WTC11 (cell line): ENCODE results near the gene CORO1A. TPM values are rescaled to one million over a fixed set of nuclear protein-coding genes. Genes with fewer than 3 reads are reported as not detected.

Source experiments
- ATAC-seq: fragments of 200-7000 bp; cut with Tn5 transposase; 2 replicates; pipeline ENCODE4 v1.10.0; 2021; ENCODE audit warnings: mild to moderate bottlenecking, moderate library complexity
- CTCF ChIA-PET: fragments of 300-600 bp; sonication (Branson Sonifier 250); formaldehyde crosslinking; loops from one replicate; lab custom pipeline; 2021; ENCODE audit warnings: antibody characterized with exemption; lab: Charles Lee
- POLR2A ChIA-PET: fragments of 350-600 bp; sonication (Branson Sonifier 250); formaldehyde crosslinking; loops from one replicate; lab custom pipeline; 2021; ENCODE audit warnings: antibody characterized with exemption; lab: Charles Lee
- DNase-seq: peaks from one replicate; pipeline ENCODE4 v3.0.0; 2021; ENCODE audit warnings: low spot score
- H3K27ac Mint-ChIP-seq: 2 replicates; pipeline ENCODE4 v1.8.0; 2021; ENCODE audit warnings: mixed read lengths
- H3K27me3 Mint-ChIP-seq: 2 replicates; pipeline ENCODE4 v1.8.0; 2021; ENCODE audit warnings: low read depth, mild to moderate bottlenecking, moderate library complexity, mixed read lengths
- H3K36me3 Mint-ChIP-seq: 2 replicates; pipeline ENCODE4 v1.8.0; 2021; ENCODE audit warnings: mixed read lengths
- H3K4me1 Mint-ChIP-seq: 2 replicates; pipeline ENCODE4 v1.8.0; 2022; ENCODE audit warnings: mixed read lengths
- H3K4me3 Mint-ChIP-seq: 2 replicates; pipeline ENCODE4 v1.8.0; 2021; ENCODE audit warnings: mild to moderate bottlenecking, moderate library complexity, mixed read lengths
- H3K9me3 Mint-ChIP-seq: 2 replicates; pipeline ENCODE4 v1.8.0; 2021; ENCODE audit warnings: mixed read lengths
- CBFB ChIP-seq: sonication (generic); formaldehyde crosslinking; IDR thresholded peaks from 2 replicates; pipeline ENCODE4 v1.8.1; 2022; ENCODE audit warnings: mild to moderate bottlenecking, low read depth, missing genetic modification reagents
- CREB1 ChIP-seq: sonication (generic); formaldehyde crosslinking; IDR thresholded peaks from 2 replicates; pipeline ENCODE4 v1.8.0; 2023; ENCODE audit warnings: mild to moderate bottlenecking, missing genetic modification reagents
- CREM ChIP-seq: sonication (generic); formaldehyde crosslinking; IDR thresholded peaks from 2 replicates; pipeline ENCODE4 v1.8.1; 2022; ENCODE audit warnings: mild to moderate bottlenecking, missing genetic modification reagents, moderate library complexity
- EMX1 ChIP-seq: fragments of 250-450 bp; sonication (Bioruptor Pico); IDR thresholded peaks from 2 replicates; pipeline ENCODE4 v1.8.0; 2021; ENCODE audit warnings: mild to moderate bottlenecking
- ETV6 ChIP-seq: sonication (generic); formaldehyde crosslinking; IDR thresholded peaks from 2 replicates; pipeline ENCODE4 v1.8.1; 2022; ENCODE audit warnings: mild to moderate bottlenecking, missing genetic modification reagents
- GABPB1 ChIP-seq: sonication (generic); formaldehyde crosslinking; IDR thresholded peaks from 2 replicates; pipeline ENCODE4 v1.8.1; 2023; ENCODE audit warnings: mild to moderate bottlenecking, missing genetic modification reagents
- GRHL2 ChIP-seq: fragments of 250-450 bp; sonication (Bioruptor Pico); IDR thresholded peaks from 2 replicates; pipeline ENCODE4 v1.8.0; 2022; ENCODE audit warnings: mild to moderate bottlenecking, moderate library complexity; ENCODE audit not compliant: insufficient replicate concordance, severe bottlenecking
- MYBL2 ChIP-seq: sonication (generic); formaldehyde crosslinking; IDR thresholded peaks from 2 replicates; pipeline ENCODE4 v1.8.1; 2023; ENCODE audit warnings: mild to moderate bottlenecking, moderate library complexity, missing genetic modification reagents
- NFE2L1 ChIP-seq: sonication (generic); formaldehyde crosslinking; IDR thresholded peaks from 2 replicates; pipeline ENCODE4 v1.8.1; 2023; ENCODE audit warnings: missing genetic modification reagents
- NFYB ChIP-seq: sonication (generic); formaldehyde crosslinking; conservative IDR thresholded peaks from 2 replicates; pipeline ENCODE4 v1.8.0; 2022; ENCODE audit warnings: low read depth, missing genetic modification reagents
- NR2C2 ChIP-seq: sonication (generic); formaldehyde crosslinking; IDR thresholded peaks from 2 replicates; pipeline ENCODE4 v1.8.0; 2022; ENCODE audit warnings: mild to moderate bottlenecking, missing genetic modification reagents
- TEAD1 ChIP-seq: sonication (generic); formaldehyde crosslinking; IDR thresholded peaks from 2 replicates; pipeline ENCODE4 v1.8.0; 2022; ENCODE audit warnings: mild to moderate bottlenecking, missing genetic modification reagents
- TP53 ChIP-seq: sonication (generic); formaldehyde crosslinking; IDR thresholded peaks from 2 replicates; pipeline ENCODE4 v1.8.1; 2023; ENCODE audit warnings: mild to moderate bottlenecking, missing genetic modification reagents
- ZBTB21 ChIP-seq: sonication (generic); formaldehyde crosslinking; IDR thresholded peaks from 2 replicates; pipeline ENCODE4 v1.8.1; 2023; ENCODE audit warnings: mild to moderate bottlenecking, missing genetic modification reagents, borderline replicate concordance
- ZBTB43 ChIP-seq: sonication (generic); formaldehyde crosslinking; IDR thresholded peaks from 2 replicates; pipeline ENCODE4 v1.8.1; 2023; ENCODE audit warnings: mild to moderate bottlenecking, missing genetic modification reagents
- ZNF121 ChIP-seq: sonication (generic); formaldehyde crosslinking; IDR thresholded peaks from 2 replicates; pipeline ENCODE4 v1.8.0; 2023; ENCODE audit warnings: missing genetic modification reagents
- ZNF219 ChIP-seq: sonication (generic); formaldehyde crosslinking; IDR thresholded peaks from 2 replicates; pipeline ENCODE4 v1.8.0; 2023; ENCODE audit warnings: missing genetic modification reagents, mild to moderate bottlenecking, borderline replicate concordance
- ZNF263 ChIP-seq: sonication (generic); formaldehyde crosslinking; IDR thresholded peaks from 2 replicates; pipeline ENCODE4 v1.8.1; 2022; ENCODE audit warnings: low read depth, mild to moderate bottlenecking, moderate library complexity, missing genetic modification reagents
- ZNF416 ChIP-seq: fragments of 250-450 bp; sonication (Bioruptor Pico); IDR thresholded peaks from 2 replicates; pipeline ENCODE4 v1.9.0; 2021; ENCODE audit warnings: mild to moderate bottlenecking, inconsistent platforms
- total RNA-seq: library from RNA; stranded (reverse); gene quantifications from 3 replicates; pipeline ENCODE4 v1.2.3, GENCODE V29; 2021
- TF ChIP-seq, protein P1 (sequence below): sonication (generic); formaldehyde crosslinking; IDR thresholded peaks from 2 replicates; pipeline ENCODE4 v1.8.0; 2023; ENCODE audit warnings: mild to moderate bottlenecking, missing genetic modification reagents
- TF ChIP-seq, protein P2 (sequence below): fragments of 250-450 bp; sonication (Bioruptor Pico); IDR thresholded peaks from 2 replicates; pipeline ENCODE4 v1.8.0; 2021; ENCODE audit warnings: mild to moderate bottlenecking
- TF ChIP-seq, protein P3 (sequence below): fragments of 250-450 bp; sonication (Bioruptor Pico); IDR thresholded peaks from 2 replicates; pipeline ENCODE4 v1.9.0; 2021; ENCODE audit warnings: mild to moderate bottlenecking
- TF ChIP-seq, protein P4 (sequence below): fragments of 200-600 bp; IDR thresholded peaks from 2 replicates; pipeline ENCODE4 v1.8.0; 2022; ENCODE audit warnings: antibody characterized with exemption
- TF ChIP-seq, protein P5 (sequence below): sonication (generic); formaldehyde crosslinking; IDR thresholded peaks from 2 replicates; pipeline ENCODE4 v1.8.1; 2023; ENCODE audit warnings: mild to moderate bottlenecking, missing genetic modification reagents

The CORO1A gene
- total RNA-seq, 1 experiment from 2014 or later = 10.0 TPM

DNA sequence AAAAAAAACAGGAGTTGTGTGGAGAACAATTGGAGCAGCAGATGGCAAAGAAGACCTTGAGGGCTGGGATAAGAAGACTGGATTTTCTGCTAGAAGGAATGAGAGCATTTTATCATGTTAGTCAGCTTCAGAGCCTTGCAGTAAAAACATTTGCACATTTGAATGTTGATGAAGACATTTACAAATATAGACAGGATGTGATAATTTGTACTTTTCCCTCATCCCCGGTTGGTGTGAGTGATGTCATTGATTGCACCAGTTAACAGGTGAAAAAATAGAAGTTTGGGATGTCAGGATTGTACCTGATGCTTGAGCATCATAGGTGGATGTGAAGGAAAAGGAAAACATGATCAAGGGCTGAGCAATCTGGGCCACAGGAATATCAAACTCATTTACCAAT lies 37.7 kb upstream of the CORO1A start:
- DNase-seq (no peak), ATAC-seq (no peak)
- peaks cover 18% of the 10 kb centered on the region for H3K9me3 Mint-ChIP-seq
- no peak overlapping the region for H3K27ac Mint-ChIP-seq
- POLR2A ChIA-PET = no interaction called here
- H3K4me3 Mint-ChIP-seq = no peak overlapping the region
- H3K4me1 Mint-ChIP-seq = no peaks in the 10 kb centered on the region
- H3K27me3 Mint-ChIP-seq = peaks cover 25% of the 10 kb centered on the region
- TF ChIP-seq, protein P1, sequence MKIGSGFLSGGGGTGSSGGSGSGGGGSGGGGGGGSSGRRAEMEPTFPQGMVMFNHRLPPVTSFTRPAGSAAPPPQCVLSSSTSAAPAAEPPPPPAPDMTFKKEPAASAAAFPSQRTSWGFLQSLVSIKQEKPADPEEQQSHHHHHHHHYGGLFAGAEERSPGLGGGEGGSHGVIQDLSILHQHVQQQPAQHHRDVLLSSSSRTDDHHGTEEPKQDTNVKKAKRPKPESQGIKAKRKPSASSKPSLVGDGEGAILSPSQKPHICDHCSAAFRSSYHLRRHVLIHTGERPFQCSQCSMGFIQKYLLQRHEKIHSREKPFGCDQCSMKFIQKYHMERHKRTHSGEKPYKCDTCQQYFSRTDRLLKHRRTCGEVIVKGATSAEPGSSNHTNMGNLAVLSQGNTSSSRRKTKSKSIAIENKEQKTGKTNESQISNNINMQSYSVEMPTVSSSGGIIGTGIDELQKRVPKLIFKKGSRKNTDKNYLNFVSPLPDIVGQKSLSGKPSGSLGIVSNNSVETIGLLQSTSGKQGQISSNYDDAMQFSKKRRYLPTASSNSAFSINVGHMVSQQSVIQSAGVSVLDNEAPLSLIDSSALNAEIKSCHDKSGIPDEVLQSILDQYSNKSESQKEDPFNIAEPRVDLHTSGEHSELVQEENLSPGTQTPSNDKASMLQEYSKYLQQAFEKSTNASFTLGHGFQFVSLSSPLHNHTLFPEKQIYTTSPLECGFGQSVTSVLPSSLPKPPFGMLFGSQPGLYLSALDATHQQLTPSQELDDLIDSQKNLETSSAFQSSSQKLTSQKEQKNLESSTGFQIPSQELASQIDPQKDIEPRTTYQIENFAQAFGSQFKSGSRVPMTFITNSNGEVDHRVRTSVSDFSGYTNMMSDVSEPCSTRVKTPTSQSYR (CRISPR knock-in tag) = no peak
- no peak for TF ChIP-seq CREM (CRISPR knock-in tag)
- no peak for TF ChIP-seq ETV6 (CRISPR knock-in tag)
- no peak for TF ChIP-seq ZNF219 (CRISPR knock-in tag)
- TF ChIP-seq, protein P2, sequence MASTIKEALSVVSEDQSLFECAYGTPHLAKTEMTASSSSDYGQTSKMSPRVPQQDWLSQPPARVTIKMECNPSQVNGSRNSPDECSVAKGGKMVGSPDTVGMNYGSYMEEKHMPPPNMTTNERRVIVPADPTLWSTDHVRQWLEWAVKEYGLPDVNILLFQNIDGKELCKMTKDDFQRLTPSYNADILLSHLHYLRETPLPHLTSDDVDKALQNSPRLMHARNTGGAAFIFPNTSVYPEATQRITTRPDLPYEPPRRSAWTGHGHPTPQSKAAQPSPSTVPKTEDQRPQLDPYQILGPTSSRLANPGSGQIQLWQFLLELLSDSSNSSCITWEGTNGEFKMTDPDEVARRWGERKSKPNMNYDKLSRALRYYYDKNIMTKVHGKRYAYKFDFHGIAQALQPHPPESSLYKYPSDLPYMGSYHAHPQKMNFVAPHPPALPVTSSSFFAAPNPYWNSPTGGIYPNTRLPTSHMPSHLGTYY (CRISPR knock-in tag) = no peak
- TF ChIP-seq NFE2L1 = no peak
- no peak for TF ChIP-seq GABPB1
- TF ChIP-seq MYBL2 (CRISPR knock-in tag) = no peak
- no peak for TF ChIP-seq NR2C2 (CRISPR knock-in tag)
- TF ChIP-seq, protein P3, sequence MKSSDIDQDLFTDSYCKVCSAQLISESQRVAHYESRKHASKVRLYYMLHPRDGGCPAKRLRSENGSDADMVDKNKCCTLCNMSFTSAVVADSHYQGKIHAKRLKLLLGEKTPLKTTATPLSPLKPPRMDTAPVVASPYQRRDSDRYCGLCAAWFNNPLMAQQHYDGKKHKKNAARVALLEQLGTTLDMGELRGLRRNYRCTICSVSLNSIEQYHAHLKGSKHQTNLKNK = no peak
- CTCF ChIA-PET = interaction anchor here (0.7 kb wide), 1 partner anchor 1201 kb away, joined by 3 read pairs; no protein-coding TSS in a partner anchor
- H3K36me3 Mint-ChIP-seq = no peaks in the 10 kb centered on the region; the same call in 1 of the 2 replicates

DNA sequence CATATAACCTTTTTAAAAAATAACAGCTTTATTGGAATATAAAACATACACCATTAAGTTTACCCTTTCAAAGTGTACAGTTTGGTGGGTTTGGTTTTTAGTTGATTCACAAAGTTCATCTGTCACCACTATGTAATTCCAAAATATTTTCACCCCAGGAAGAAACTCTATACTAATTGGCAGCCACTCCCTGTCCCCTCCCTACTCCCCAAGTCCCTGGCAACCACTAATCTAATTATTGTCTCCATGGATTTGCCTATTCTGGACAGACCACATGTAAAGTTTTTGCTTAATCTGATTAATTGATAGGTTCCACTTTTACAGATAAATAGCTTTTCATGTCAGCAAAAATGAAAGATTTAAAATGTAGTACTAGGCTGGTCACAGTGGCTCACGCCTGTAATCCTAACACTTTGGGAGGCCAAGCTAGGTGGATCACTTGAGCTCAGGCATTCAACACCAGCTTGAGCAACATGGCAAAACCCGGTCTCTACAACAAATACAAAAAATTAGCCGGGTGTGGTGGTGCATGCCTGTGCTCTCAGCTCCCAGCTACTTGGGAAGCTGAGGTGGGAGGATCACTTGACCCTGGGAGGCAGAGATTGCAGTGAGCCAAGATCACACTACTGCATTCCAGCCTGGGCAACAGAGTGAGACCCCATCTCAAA lies 35.4 kb upstream of the CORO1A start:
- Mint-ChIP-seq H3K9me3 (peaks cover 18% of the 10 kb centered on the region), H3K27ac (no peak overlapping the region), H3K4me1 (no peaks in the 10 kb centered on the region), H3K4me3 (no peak overlapping the region), H3K27me3 (peaks cover 35% of the 10 kb centered on the region), H3K36me3 (no peaks in the 10 kb centered on the region; the same call in 1 of the 2 replicates)
- ATAC-seq (no peak), DNase-seq (no peak)
- ChIA-PET POLR2A (no interaction called here), CTCF (interaction anchor here (0.6 to 0.8 kb wide), 2 partner anchors 10 to 36 kb away, joined by 3 to 4 read pairs; no protein-coding TSS in a partner anchor)
- TF ChIP-seq CREB1 = no peak
- TF ChIP-seq ZBTB21 (CRISPR knock-in tag) = no peak
- TF ChIP-seq CBFB = no peak
- no peak for TF ChIP-seq ZNF263
- TF ChIP-seq ZBTB43 (CRISPR knock-in tag) = no peak
- TF ChIP-seq ZNF121 (CRISPR knock-in tag) = no peak
- no peak for TF ChIP-seq NFE2L1
- no peak for TF ChIP-seq TP53
- no peak for TF ChIP-seq NFYB (CRISPR knock-in tag)
- TF ChIP-seq, protein P4, sequence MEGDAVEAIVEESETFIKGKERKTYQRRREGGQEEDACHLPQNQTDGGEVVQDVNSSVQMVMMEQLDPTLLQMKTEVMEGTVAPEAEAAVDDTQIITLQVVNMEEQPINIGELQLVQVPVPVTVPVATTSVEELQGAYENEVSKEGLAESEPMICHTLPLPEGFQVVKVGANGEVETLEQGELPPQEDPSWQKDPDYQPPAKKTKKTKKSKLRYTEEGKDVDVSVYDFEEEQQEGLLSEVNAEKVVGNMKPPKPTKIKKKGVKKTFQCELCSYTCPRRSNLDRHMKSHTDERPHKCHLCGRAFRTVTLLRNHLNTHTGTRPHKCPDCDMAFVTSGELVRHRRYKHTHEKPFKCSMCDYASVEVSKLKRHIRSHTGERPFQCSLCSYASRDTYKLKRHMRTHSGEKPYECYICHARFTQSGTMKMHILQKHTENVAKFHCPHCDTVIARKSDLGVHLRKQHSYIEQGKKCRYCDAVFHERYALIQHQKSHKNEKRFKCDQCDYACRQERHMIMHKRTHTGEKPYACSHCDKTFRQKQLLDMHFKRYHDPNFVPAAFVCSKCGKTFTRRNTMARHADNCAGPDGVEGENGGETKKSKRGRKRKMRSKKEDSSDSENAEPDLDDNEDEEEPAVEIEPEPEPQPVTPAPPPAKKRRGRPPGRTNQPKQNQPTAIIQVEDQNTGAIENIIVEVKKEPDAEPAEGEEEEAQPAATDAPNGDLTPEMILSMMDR = no peak
- no peak for TF ChIP-seq GRHL2
- TF ChIP-seq ZNF416 (CRISPR knock-in tag) = no peak
- TF ChIP-seq, protein P5, sequence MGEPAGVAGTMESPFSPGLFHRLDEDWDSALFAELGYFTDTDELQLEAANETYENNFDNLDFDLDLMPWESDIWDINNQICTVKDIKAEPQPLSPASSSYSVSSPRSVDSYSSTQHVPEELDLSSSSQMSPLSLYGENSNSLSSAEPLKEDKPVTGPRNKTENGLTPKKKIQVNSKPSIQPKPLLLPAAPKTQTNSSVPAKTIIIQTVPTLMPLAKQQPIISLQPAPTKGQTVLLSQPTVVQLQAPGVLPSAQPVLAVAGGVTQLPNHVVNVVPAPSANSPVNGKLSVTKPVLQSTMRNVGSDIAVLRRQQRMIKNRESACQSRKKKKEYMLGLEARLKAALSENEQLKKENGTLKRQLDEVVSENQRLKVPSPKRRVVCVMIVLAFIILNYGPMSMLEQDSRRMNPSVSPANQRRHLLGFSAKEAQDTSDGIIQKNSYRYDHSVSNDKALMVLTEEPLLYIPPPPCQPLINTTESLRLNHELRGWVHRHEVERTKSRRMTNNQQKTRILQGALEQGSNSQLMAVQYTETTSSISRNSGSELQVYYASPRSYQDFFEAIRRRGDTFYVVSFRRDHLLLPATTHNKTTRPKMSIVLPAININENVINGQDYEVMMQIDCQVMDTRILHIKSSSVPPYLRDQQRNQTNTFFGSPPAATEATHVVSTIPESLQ = no peak
- TF ChIP-seq EMX1 (CRISPR knock-in tag) = no peak
- no peak for TF ChIP-seq TEAD1 (CRISPR knock-in tag)
